PC-9 (cell line): ENCODE measurements around the gene KIT.

Experiments used
- EZH2 ChIP-seq: fragments of 200-600 bp; sonication (generic); IDR thresholded peaks from 2 replicates; pipeline ENCODE4 v1.8.0; 2017; ENCODE audit warnings: antibody characterized with exemption, low read depth
- TF ChIP-seq, protein P1 (sequence below): fragments of 200-600 bp; sonication (generic); conservative IDR thresholded peaks from 2 replicates; pipeline ENCODE4 v1.6.1; 2017; ENCODE audit warnings: mixed run types, antibody characterized with exemption, mild to moderate bottlenecking, moderate library complexity

DNA sequence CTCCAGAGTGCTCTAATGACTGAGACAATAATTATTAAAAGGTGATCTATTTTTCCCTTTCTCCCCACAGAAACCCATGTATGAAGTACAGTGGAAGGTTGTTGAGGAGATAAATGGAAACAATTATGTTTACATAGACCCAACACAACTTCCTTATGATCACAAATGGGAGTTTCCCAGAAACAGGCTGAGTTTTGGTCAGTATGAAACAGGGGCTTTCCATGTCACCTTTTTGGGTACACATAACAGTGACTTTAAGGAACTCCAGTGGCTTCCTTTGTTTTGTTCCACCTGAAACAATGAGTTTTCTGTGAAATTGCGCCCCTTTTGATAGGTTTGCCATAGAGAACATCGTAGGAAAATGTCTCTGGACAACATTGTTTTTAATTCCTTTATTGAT is 69.6 kb downstream of the KIT start:
- TF ChIP-seq, protein P1, sequence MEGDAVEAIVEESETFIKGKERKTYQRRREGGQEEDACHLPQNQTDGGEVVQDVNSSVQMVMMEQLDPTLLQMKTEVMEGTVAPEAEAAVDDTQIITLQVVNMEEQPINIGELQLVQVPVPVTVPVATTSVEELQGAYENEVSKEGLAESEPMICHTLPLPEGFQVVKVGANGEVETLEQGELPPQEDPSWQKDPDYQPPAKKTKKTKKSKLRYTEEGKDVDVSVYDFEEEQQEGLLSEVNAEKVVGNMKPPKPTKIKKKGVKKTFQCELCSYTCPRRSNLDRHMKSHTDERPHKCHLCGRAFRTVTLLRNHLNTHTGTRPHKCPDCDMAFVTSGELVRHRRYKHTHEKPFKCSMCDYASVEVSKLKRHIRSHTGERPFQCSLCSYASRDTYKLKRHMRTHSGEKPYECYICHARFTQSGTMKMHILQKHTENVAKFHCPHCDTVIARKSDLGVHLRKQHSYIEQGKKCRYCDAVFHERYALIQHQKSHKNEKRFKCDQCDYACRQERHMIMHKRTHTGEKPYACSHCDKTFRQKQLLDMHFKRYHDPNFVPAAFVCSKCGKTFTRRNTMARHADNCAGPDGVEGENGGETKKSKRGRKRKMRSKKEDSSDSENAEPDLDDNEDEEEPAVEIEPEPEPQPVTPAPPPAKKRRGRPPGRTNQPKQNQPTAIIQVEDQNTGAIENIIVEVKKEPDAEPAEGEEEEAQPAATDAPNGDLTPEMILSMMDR = no peak
- no peak for TF ChIP-seq EZH2
